T-helper 2 cell treated with Interferon-gamma antibody and Interleukin-4, amounts not matched to agents 5 μg/mL and 100 μg/mL, for 36 hours (primary cell): ENCODE results near the gene CYSTM1.

Experiments
- DNase-seq: peaks from one replicate; pipeline ENCODE4 v3.0.0; 2021; ENCODE audit warnings: low spot score
- H3K27ac Mint-ChIP-seq: one replicate; pipeline ENCODE4 v1.8.0; 2021; ENCODE audit warnings: mild to moderate bottlenecking, mixed read lengths
- H3K27me3 Mint-ChIP-seq: one replicate; pipeline ENCODE4 v1.8.0; 2021; ENCODE audit warnings: low read depth, mixed read lengths
- H3K36me3 Mint-ChIP-seq: one replicate; pipeline ENCODE4 v1.8.0; 2021; ENCODE audit warnings: low read depth, mixed read lengths
- H3K4me1 Mint-ChIP-seq: one replicate; pipeline ENCODE4 v1.8.0; 2021; ENCODE audit warnings: low read depth, mixed read lengths
- H3K4me3 Mint-ChIP-seq: one replicate; pipeline ENCODE4 v1.8.0; 2022; ENCODE audit warnings: mild to moderate bottlenecking, moderate library complexity, mixed read lengths
- H3K9me3 Mint-ChIP-seq: one replicate; pipeline ENCODE4 v1.8.0; 2021; ENCODE audit warnings: mixed read lengths

CYSTM1 gene

GRCh38 chr5:140246378-140247122, 71.6 kb downstream of the CYSTM1 start:
- no peak for DNase-seq
- peaks cover 16% of the 10 kb centered on the region for H3K36me3 Mint-ChIP-seq
- no peaks in the 10 kb centered on the region for H3K27me3 Mint-ChIP-seq
- H3K4me3 Mint-ChIP-seq: no peak overlapping the region
- H3K27ac Mint-ChIP-seq: no peak overlapping the region
- H3K9me3 Mint-ChIP-seq: no peaks in the 10 kb centered on the region
- H3K4me1 Mint-ChIP-seq: peaks cover 32% of the 10 kb centered on the region

GRCh38 chr5:140248414-140248813, 73.4 kb downstream of the CYSTM1 start:
- peaks cover 16% of the 10 kb centered on the region for H3K36me3 Mint-ChIP-seq

GRCh38 chr5:140249536-140249935, 74.5 kb downstream of the CYSTM1 start:
- no peak overlapping the region for H3K4me3 Mint-ChIP-seq
- H3K4me1 Mint-ChIP-seq: peaks cover 44% of the 10 kb centered on the region

More at GRCh38 chr5:140248414-140248813, 73.4 kb downstream of the CYSTM1 start:
- H3K9me3 Mint-ChIP-seq: no peaks in the 10 kb centered on the region
- no peaks in the 10 kb centered on the region for H3K27me3 Mint-ChIP-seq
- H3K4me1 Mint-ChIP-seq: peaks cover 46% of the 10 kb centered on the region
- DNase-seq: no peak
- no peak overlapping the region for H3K4me3 Mint-ChIP-seq
- H3K27ac Mint-ChIP-seq: no peak overlapping the region

GRCh38 chr5:140250386-140250785, 75.4 kb downstream of the CYSTM1 start:
- H3K36me3 Mint-ChIP-seq: peaks cover 9% of the 10 kb centered on the region
- DNase-seq: no peak
- no peak overlapping the region for H3K4me3 Mint-ChIP-seq
- H3K4me1 Mint-ChIP-seq: peaks cover 36% of the 10 kb centered on the region
- H3K27me3 Mint-ChIP-seq: no peaks in the 10 kb centered on the region
- H3K9me3 Mint-ChIP-seq: no peaks in the 10 kb centered on the region
- H3K27ac Mint-ChIP-seq: no peak overlapping the region

More at GRCh38 chr5:140249536-140249935, 74.5 kb downstream of the CYSTM1 start:
- Mint-ChIP-seq H3K27ac (peak overlapping the region; percentile 17), H3K36me3 (peaks cover 14% of the 10 kb centered on the region), H3K27me3 (no peaks in the 10 kb centered on the region), H3K9me3 (no peaks in the 10 kb centered on the region)
- DNase-seq: no peak

- no peaks in the 10 kb centered on the region for H3K9me3 Mint-ChIP-seq
- H3K27me3 Mint-ChIP-seq: no peaks in the 10 kb centered on the region
- DNase-seq: peak; percentile 84
- H3K36me3 Mint-ChIP-seq: peaks cover 6% of the 10 kb centered on the region
- peak overlapping the region; percentile 69 for H3K27ac Mint-ChIP-seq
- H3K4me3 Mint-ChIP-seq: peak overlapping the region; percentile 57
- peaks cover 31% of the 10 kb centered on the region for H3K4me1 Mint-ChIP-seq
Observed at GRCh38 chr5:140251527-140251973, 76.6 kb downstream of the CYSTM1 start.

GRCh38 chr5:140252470-140253126, 77.6 kb downstream of the CYSTM1 start:
- no peaks in the 10 kb centered on the region for H3K27me3 Mint-ChIP-seq

GRCh38 chr5:140253985-140254384, 79.0 kb downstream of the CYSTM1 start:
- no peak overlapping the region for H3K27ac Mint-ChIP-seq

More at GRCh38 chr5:140252470-140253126, 77.6 kb downstream of the CYSTM1 start:
- DNase-seq: no peak
- H3K4me3 Mint-ChIP-seq: peak overlapping the region; percentile 30
- peaks cover 35% of the 10 kb centered on the region for H3K4me1 Mint-ChIP-seq
- H3K36me3 Mint-ChIP-seq: peaks cover 9% of the 10 kb centered on the region
- H3K9me3 Mint-ChIP-seq: no peaks in the 10 kb centered on the region
- no peak overlapping the region for H3K27ac Mint-ChIP-seq

GRCh38 chr5:140255460-140256157, 80.6 kb downstream of the CYSTM1 start:
- no peak for DNase-seq
- H3K27me3 Mint-ChIP-seq: no peaks in the 10 kb centered on the region
- H3K27ac Mint-ChIP-seq: no peak overlapping the region
- no peak overlapping the region for H3K4me3 Mint-ChIP-seq
- H3K9me3 Mint-ChIP-seq: no peaks in the 10 kb centered on the region
- H3K36me3 Mint-ChIP-seq: peaks cover 28% of the 10 kb centered on the region
- H3K4me1 Mint-ChIP-seq: peaks cover 42% of the 10 kb centered on the region

More at GRCh38 chr5:140253985-140254384, 79.0 kb downstream of the CYSTM1 start:
- Mint-ChIP-seq H3K36me3 (peaks cover 22% of the 10 kb centered on the region), H3K4me1 (peaks cover 43% of the 10 kb centered on the region), H3K9me3 (no peaks in the 10 kb centered on the region), H3K4me3 (no peak overlapping the region), H3K27me3 (no peaks in the 10 kb centered on the region)
- no peak for DNase-seq

- H3K9me3 Mint-ChIP-seq: no peaks in the 10 kb centered on the region
- no peaks in the 10 kb centered on the region for H3K27me3 Mint-ChIP-seq
- peaks cover 26% of the 10 kb centered on the region for H3K36me3 Mint-ChIP-seq
- no peak for DNase-seq
- peaks cover 38% of the 10 kb centered on the region for H3K4me1 Mint-ChIP-seq
- no peak overlapping the region for H3K27ac Mint-ChIP-seq
- H3K4me3 Mint-ChIP-seq: no peak overlapping the region
Observed at GRCh38 chr5:140256726-140257125, 81.7 kb downstream of the CYSTM1 start.

GRCh38 chr5:140258016-140258415, 83.0 kb downstream of the CYSTM1 start:
- no peak for DNase-seq
- Mint-ChIP-seq H3K4me1 (peaks cover 27% of the 10 kb centered on the region), H3K27ac (no peak overlapping the region), H3K4me3 (no peak overlapping the region), H3K36me3 (peaks cover 30% of the 10 kb centered on the region), H3K27me3 (no peaks in the 10 kb centered on the region), H3K9me3 (no peaks in the 10 kb centered on the region)

- peaks cover 27% of the 10 kb centered on the region for H3K4me1 Mint-ChIP-seq
- DNase-seq: no peak
- H3K4me3 Mint-ChIP-seq: peak overlapping the region; percentile 55
- H3K36me3 Mint-ChIP-seq: peaks cover 30% of the 10 kb centered on the region
- no peaks in the 10 kb centered on the region for H3K27me3 Mint-ChIP-seq
- peak overlapping the region; percentile 52 for H3K27ac Mint-ChIP-seq
- H3K9me3 Mint-ChIP-seq: no peaks in the 10 kb centered on the region
Observed at GRCh38 chr5:140258873-140259272, 83.9 kb downstream of the CYSTM1 start.

- no peak for DNase-seq
- no peaks in the 10 kb centered on the region for H3K27me3 Mint-ChIP-seq
- peaks cover 29% of the 10 kb centered on the region for H3K4me1 Mint-ChIP-seq
- H3K4me3 Mint-ChIP-seq: peak overlapping the region; percentile 55
- H3K36me3 Mint-ChIP-seq: peaks cover 30% of the 10 kb centered on the region
- H3K9me3 Mint-ChIP-seq: no peaks in the 10 kb centered on the region
- peak overlapping the region; percentile 20 for H3K27ac Mint-ChIP-seq
Observed at GRCh38 chr5:140259500-140259899, 84.5 kb downstream of the CYSTM1 start.

- Mint-ChIP-seq H3K9me3 (no peaks in the 10 kb centered on the region), H3K4me3 (no peak overlapping the region), H3K4me1 (peaks cover 31% of the 10 kb centered on the region), H3K27ac (no peak overlapping the region), H3K27me3 (no peaks in the 10 kb centered on the region), H3K36me3 (peaks cover 30% of the 10 kb centered on the region)
- no peak for DNase-seq
Observed at GRCh38 chr5:140260089-140260656, 85.2 kb downstream of the CYSTM1 start.
